ENCODE results near the gene PCDHGA7.
"Not testable (repeated sequence)": the region's sequence is repeated elsewhere in the genome, so short reads cannot be mapped to it uniquely, and the experiment has no call there.

PCDHGA7 gene

GRCh38 chr5:141430332-141431113 lies 48.0 kb downstream of the PCDHGA7 start, which contains the start of gene PCDHGA12:
PCDHGA12 (plus strand) TSS chr5:141430507; CDS start chr5:141430760, 253 bp downstream.
- no peak for DNase-seq

- no peak for DNase-seq
These were observed 48.7 kb downstream of the PCDHGA7 start for GRCh38 chr5:141431286-141431685.

- not testable (repeated sequence) for DNase-seq
These were observed 49.8 kb downstream of the PCDHGA7 start for GRCh38 chr5:141432308-141432707.

- DNase-seq, result not testable (repeated sequence)
These were observed 50.2 kb downstream of the PCDHGA7 start for GRCh38 chr5:141432726-141433125.

GRCh38 chr5:141434006-141434405 lies 51.5 kb downstream of the PCDHGA7 start:
- no peak for DNase-seq
